ENCODE results near the gene RUVBL1.

- no peak for TF ChIP-seq REST (IDR thresholded peaks at IDR 0.05; ENCODE audit: insufficient read depth in 1 of 2, low read depth in 2 of 2, low read length in 2 of 2)
- TF ChIP-seq TAF1 (IDR thresholded peaks at IDR 0.05; ENCODE audit: borderline replicate concordance, insufficient read depth, low read length): no peak
- TF ChIP-seq POLR2AphosphoS5 (IDR thresholded peaks at IDR 0.05; ENCODE audit: low read depth, low read length): no peak
- no peak for TF ChIP-seq FOXP2 (optimal IDR thresholded peaks at IDR 0.05; ENCODE audit: borderline replicate concordance, extremely low read depth, extremely low read length, insufficient read depth)
These were observed 29.0 kb upstream of the RUVBL1 start for GRCh38 chr3:128152419-128153155.

Measured in PFSK-1 (cell line).